ENCODE measurements around the gene EHD1.

DNA sequence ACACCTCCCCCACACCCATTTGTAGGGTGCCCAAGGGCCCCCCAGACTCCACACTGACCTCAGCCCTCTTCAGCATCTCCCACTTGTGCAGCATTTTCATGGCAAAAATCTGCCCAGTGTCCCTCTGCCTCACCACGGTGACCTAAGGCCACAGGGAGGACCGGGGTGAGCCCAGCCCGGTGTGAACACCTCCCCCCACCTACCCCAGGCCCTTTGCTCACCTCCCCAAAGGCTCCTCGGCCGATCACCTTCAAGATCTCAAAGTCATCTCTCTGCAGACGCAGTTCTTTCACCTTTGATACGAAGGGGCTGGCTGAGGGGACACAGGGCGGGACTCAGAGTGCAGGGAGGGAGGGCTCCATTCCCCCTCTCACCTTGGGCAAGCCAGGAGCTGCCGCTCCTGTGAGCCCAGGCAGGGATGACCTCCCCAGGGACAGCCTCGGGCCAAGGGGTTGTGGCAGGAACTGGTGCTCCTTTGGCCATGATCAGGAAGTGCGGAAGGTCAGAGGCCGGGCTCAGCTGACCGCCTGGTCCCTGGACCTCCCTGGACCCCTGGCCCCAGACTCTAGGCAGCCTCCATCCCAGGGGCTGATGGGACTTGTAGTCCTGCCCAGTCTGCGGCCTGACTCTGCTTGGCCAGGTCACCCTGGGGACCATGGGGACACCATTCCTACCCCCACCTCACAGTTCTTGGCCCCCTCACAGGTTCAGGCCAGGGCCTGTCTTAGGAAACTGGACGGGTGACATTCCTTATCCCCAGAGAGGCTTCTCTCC is 36.6 kb downstream of the EHD1 start:
- TF ChIP-seq, protein P1, sequence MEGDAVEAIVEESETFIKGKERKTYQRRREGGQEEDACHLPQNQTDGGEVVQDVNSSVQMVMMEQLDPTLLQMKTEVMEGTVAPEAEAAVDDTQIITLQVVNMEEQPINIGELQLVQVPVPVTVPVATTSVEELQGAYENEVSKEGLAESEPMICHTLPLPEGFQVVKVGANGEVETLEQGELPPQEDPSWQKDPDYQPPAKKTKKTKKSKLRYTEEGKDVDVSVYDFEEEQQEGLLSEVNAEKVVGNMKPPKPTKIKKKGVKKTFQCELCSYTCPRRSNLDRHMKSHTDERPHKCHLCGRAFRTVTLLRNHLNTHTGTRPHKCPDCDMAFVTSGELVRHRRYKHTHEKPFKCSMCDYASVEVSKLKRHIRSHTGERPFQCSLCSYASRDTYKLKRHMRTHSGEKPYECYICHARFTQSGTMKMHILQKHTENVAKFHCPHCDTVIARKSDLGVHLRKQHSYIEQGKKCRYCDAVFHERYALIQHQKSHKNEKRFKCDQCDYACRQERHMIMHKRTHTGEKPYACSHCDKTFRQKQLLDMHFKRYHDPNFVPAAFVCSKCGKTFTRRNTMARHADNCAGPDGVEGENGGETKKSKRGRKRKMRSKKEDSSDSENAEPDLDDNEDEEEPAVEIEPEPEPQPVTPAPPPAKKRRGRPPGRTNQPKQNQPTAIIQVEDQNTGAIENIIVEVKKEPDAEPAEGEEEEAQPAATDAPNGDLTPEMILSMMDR (IDR thresholded peaks at IDR 0.05), result no peak
- TF ChIP-seq POLR2A (IDR thresholded peaks at IDR 0.05), result no peak

Measured in thyroid gland (tissue), 4 donors.